ENCODE measurements around the gene NACC1. TPM values are rescaled to one million over a fixed set of nuclear protein-coding genes. Genes with fewer than 3 reads are reported as not detected.

Gene NACC1
- total RNA-seq, 2 donors from 2014 or later, result 129 to 138 TPM

- peaks cover 37 to 45% of the 10 kb centered on the region in 2 donors for H3K4me1 Mint-ChIP-seq (ENCODE audit: low read depth in 2 of 2)
- ATAC-seq (no peak), DNase-seq (ENCODE audit: low spot score) (no peak)
- peak overlapping the region; percentile 1 to 60 for H3K27ac Mint-ChIP-seq
- H3K9me3 Mint-ChIP-seq, result no peaks in the 10 kb centered on the region
- no peak overlapping the region for H3K4me3 Mint-ChIP-seq
- no peaks in the 10 kb centered on the region for H3K36me3 Mint-ChIP-seq
- H3K27me3 Mint-ChIP-seq, result no peaks in the 10 kb centered on the region
Observed at GRCh38 chr19:13127811-13128575, 9.9 kb downstream of the NACC1 start.

GRCh38 chr19:13128583-13128982 is 10.5 kb downstream of the NACC1 start:
- Mint-ChIP-seq H3K27ac (peak overlapping the region; percentile 1 to 60), H3K36me3 (no peaks in the 10 kb centered on the region), H3K27me3 (no peaks in the 10 kb centered on the region), H3K4me1 (ENCODE audit: low read depth in 2 of 2) (peaks cover 37 to 45% of the 10 kb centered on the region in 2 donors), H3K9me3 (no peaks in the 10 kb centered on the region), H3K4me3 (no peak overlapping the region)
- ATAC-seq (no peak), DNase-seq (ENCODE audit: low spot score) (no peak)

- Mint-ChIP-seq H3K4me3 (no peak overlapping the region), H3K9me3 (no peaks in the 10 kb centered on the region), H3K36me3 (no peaks in the 10 kb centered on the region), H3K4me1 (ENCODE audit: low read depth in 2 of 2) (peaks cover 38 to 46% of the 10 kb centered on the region in 2 donors), H3K27me3 (no peaks in the 10 kb centered on the region), H3K27ac (no peak overlapping the region)
- no peak for DNase-seq (ENCODE audit: low spot score)
- ATAC-seq, result no peak
Observed at GRCh38 chr19:13129384-13129783, 11.3 kb downstream of the NACC1 start.

GRCh38 chr19:13130886-13131490 is 12.9 kb downstream of the NACC1 start:
- Mint-ChIP-seq H3K27ac (peak overlapping the region; percentile 91 to 98), H3K9me3 (no peaks in the 10 kb centered on the region), H3K4me3 (peak overlapping the region; percentile 58), H3K4me1 (ENCODE audit: low read depth in 2 of 2) (peaks cover 40 to 48% of the 10 kb centered on the region in 2 donors), H3K27me3 (no peaks in the 10 kb centered on the region), H3K36me3 (no peaks in the 10 kb centered on the region)
- ATAC-seq, result no peak
- DNase-seq (ENCODE audit: low spot score), result no peak

GRCh38 chr19:13132471-13133180 is 14.6 kb downstream of the NACC1 start:
- peak; percentile 84 for DNase-seq (ENCODE audit: low spot score)
- H3K27me3 Mint-ChIP-seq, result no peaks in the 10 kb centered on the region
- peak overlapping the region; percentile 89 for H3K4me3 Mint-ChIP-seq

GRCh38 chr19:13133241-13133870 is 15.3 kb downstream of the NACC1 start:
- H3K4me3 Mint-ChIP-seq, result peak overlapping the region; percentile 89
- H3K27ac Mint-ChIP-seq, result peak overlapping the region; percentile 91 to 98
- peaks cover 35 to 44% of the 10 kb centered on the region in 2 donors for H3K4me1 Mint-ChIP-seq (ENCODE audit: low read depth in 2 of 2)
- ATAC-seq (no peak), DNase-seq (ENCODE audit: low spot score) (no peak)
- H3K27me3 Mint-ChIP-seq, result no peaks in the 10 kb centered on the region
- H3K36me3 Mint-ChIP-seq, result no peaks in the 10 kb centered on the region
- H3K9me3 Mint-ChIP-seq, result no peaks in the 10 kb centered on the region

More at GRCh38 chr19:13132471-13133180, 14.6 kb downstream of the NACC1 start:
- ATAC-seq, result peak; percentile 97 to 98
- Mint-ChIP-seq H3K9me3 (no peaks in the 10 kb centered on the region), H3K4me1 (ENCODE audit: low read depth in 2 of 2) (peaks cover 39 to 49% of the 10 kb centered on the region in 2 donors), H3K36me3 (no peaks in the 10 kb centered on the region), H3K27ac (peak overlapping the region; percentile 91 to 98)

- H3K36me3 Mint-ChIP-seq, result no peaks in the 10 kb centered on the region
Observed at GRCh38 chr19:13134626-13135025, 16.6 kb downstream of the NACC1 start.

GRCh38 chr19:13135068-13136062 is 17.3 kb downstream of the NACC1 start:
- H3K27me3 Mint-ChIP-seq, result no peaks in the 10 kb centered on the region
- peak overlapping the region in 1 of 2 donors; percentile 41 for H3K27ac Mint-ChIP-seq
- no peaks in the 10 kb centered on the region for H3K9me3 Mint-ChIP-seq
- H3K4me1 Mint-ChIP-seq (ENCODE audit: low read depth in 2 of 2), result peaks cover 35 to 45% of the 10 kb centered on the region in 2 donors
- DNase-seq (ENCODE audit: low spot score) (no peak), ATAC-seq (no peak)
- H3K4me3 Mint-ChIP-seq, result no peak overlapping the region
- no peaks in the 10 kb centered on the region for H3K36me3 Mint-ChIP-seq

More at GRCh38 chr19:13134626-13135025, 16.6 kb downstream of the NACC1 start:
- H3K4me3 Mint-ChIP-seq, result peak overlapping the region; percentile 36
- ATAC-seq (no peak), DNase-seq (ENCODE audit: low spot score) (no peak)
- peaks cover 35 to 44% of the 10 kb centered on the region in 2 donors for H3K4me1 Mint-ChIP-seq (ENCODE audit: low read depth in 2 of 2)
- peak overlapping the region; percentile 71 to 90 for H3K27ac Mint-ChIP-seq
- H3K27me3 Mint-ChIP-seq, result no peaks in the 10 kb centered on the region
- no peaks in the 10 kb centered on the region for H3K9me3 Mint-ChIP-seq

- Mint-ChIP-seq H3K27me3 (no peaks in the 10 kb centered on the region), H3K27ac (peak overlapping the region in 1 of 2 donors; percentile 27), H3K4me1 (ENCODE audit: low read depth in 2 of 2) (peaks cover 19 to 39% of the 10 kb centered on the region in 2 donors), H3K4me3 (no peak overlapping the region), H3K9me3 (no peaks in the 10 kb centered on the region), H3K36me3 (no peaks in the 10 kb centered on the region)
- no peak for DNase-seq (ENCODE audit: low spot score)
- ATAC-seq, result no peak
Observed at GRCh38 chr19:13137290-13137794, 19.3 kb downstream of the NACC1 start.

GRCh38 chr19:13138171-13138915 is 20.3 kb downstream of the NACC1 start:
- no peak for ATAC-seq
- Mint-ChIP-seq H3K27me3 (no peaks in the 10 kb centered on the region), H3K36me3 (no peaks in the 10 kb centered on the region), H3K4me1 (ENCODE audit: low read depth in 2 of 2) (peaks cover 9 to 29% of the 10 kb centered on the region in 2 donors), H3K4me3 (no peak overlapping the region), H3K9me3 (no peaks in the 10 kb centered on the region), H3K27ac (no peak overlapping the region)
- DNase-seq (ENCODE audit: low spot score), result no peak

- Mint-ChIP-seq H3K36me3 (no peaks in the 10 kb centered on the region), H3K4me3 (no peak overlapping the region), H3K27me3 (no peaks in the 10 kb centered on the region)
Observed at GRCh38 chr19:13138916-13139198, 20.8 kb downstream of the NACC1 start.

GRCh38 chr19:13139633-13140311 is 21.7 kb downstream of the NACC1 start:
- H3K36me3 Mint-ChIP-seq, result no peaks in the 10 kb centered on the region
- no peak for ATAC-seq
- peak overlapping the region in 1 of 2 donors; percentile 9 for H3K27ac Mint-ChIP-seq
- peaks cover 0 to 19% of the 10 kb centered on the region in 2 donors for H3K4me1 Mint-ChIP-seq (ENCODE audit: low read depth in 2 of 2)
- DNase-seq (ENCODE audit: low spot score), result no peak
- no peak overlapping the region for H3K4me3 Mint-ChIP-seq
- no peaks in the 10 kb centered on the region for H3K9me3 Mint-ChIP-seq
- H3K27me3 Mint-ChIP-seq, result no peaks in the 10 kb centered on the region

More at GRCh38 chr19:13138916-13139198, 20.8 kb downstream of the NACC1 start:
- H3K4me1 Mint-ChIP-seq (ENCODE audit: low read depth in 2 of 2), result peaks cover 4 to 24% of the 10 kb centered on the region in 2 donors
- DNase-seq (ENCODE audit: low spot score), result no peak
- no peak overlapping the region for H3K27ac Mint-ChIP-seq
- ATAC-seq, result no peak
- H3K9me3 Mint-ChIP-seq, result no peaks in the 10 kb centered on the region

Measured in natural killer cell treated with Interleukin-12 subunit alpha and Interleukin-12 subunit beta and Interleukin-15 and Interleukin-18, amount 100 ng/mL, for 72 hours (primary cell).